ENCODE measurements around the gene GALNT17.

The GALNT17 gene

GRCh38 chr7:71327946-71328345, 196.0 kb downstream of the GALNT17 start:
- Histone ChIP-seq H3K27ac (ENCODE audit: insufficient read depth in 1 of 2, low read depth in 1 of 2, low read length in 2 of 2, poor library complexity in 1 of 2, severe bottlenecking in 2 of 2) (no peak overlapping the region), H3K36me3 (ENCODE audit: control insufficient read depth in 4 of 4, insufficient read depth in 4 of 4, low read length in 3 of 4) (no peaks in the 10 kb centered on the region), H3K27me3 (replicated peaks in 2 of 5; ENCODE audit: control insufficient read depth in 4 of 5, insufficient read depth in 5 of 5, low read length in 4 of 5) (no peaks in the 10 kb centered on the region), H3K4me1 (ENCODE audit: control extremely low read depth in 1 of 4, control insufficient read depth in 4 of 4, insufficient read depth in 4 of 4, low read length in 3 of 4) (no peaks in the 10 kb centered on the region), H3K9me3 (ENCODE audit: control extremely low read depth in 1 of 5, control insufficient read depth in 4 of 5, insufficient read depth in 2 of 5, low read depth in 1 of 5, low read length in 4 of 5) (no peaks in the 10 kb centered on the region), H3K4me3 (ENCODE audit: control insufficient read depth in 1 of 7, extremely low read depth in 1 of 7, insufficient read depth in 4 of 7, low read depth in 2 of 7, low read length in 6 of 7) (no peak overlapping the region)
- ChIA-PET POLR2A (no interaction called here), CTCF (no interaction called here)
- 93% methylated on average over 5 of the region's 5 CpGs for WGBS (ENCODE audit: insufficient coverage)
- DNase-seq, result no peak

- 9% methylated on average over 8 of the region's 10 CpGs for WGBS (ENCODE audit: insufficient coverage)
- CTCF ChIA-PET, result no interaction called here
- H3K27ac ChIP-seq (ENCODE audit: insufficient read depth in 1 of 2, low read depth in 1 of 2, low read length in 2 of 2, poor library complexity in 1 of 2, severe bottlenecking in 2 of 2), result no peak overlapping the region
- H3K36me3 ChIP-seq (ENCODE audit: control insufficient read depth in 4 of 4, insufficient read depth in 4 of 4, low read length in 3 of 4), result no peaks in the 10 kb centered on the region
- no peak overlapping the region for H3K4me3 ChIP-seq (ENCODE audit: control insufficient read depth in 1 of 7, extremely low read depth in 1 of 7, insufficient read depth in 4 of 7, low read depth in 2 of 7, low read length in 6 of 7)
- no peaks in the 10 kb centered on the region for H3K27me3 ChIP-seq (replicated peaks in 2 of 5; ENCODE audit: control insufficient read depth in 4 of 5, insufficient read depth in 5 of 5, low read length in 4 of 5)
- H3K9me3 ChIP-seq (ENCODE audit: control extremely low read depth in 1 of 5, control insufficient read depth in 4 of 5, insufficient read depth in 2 of 5, low read depth in 1 of 5, low read length in 4 of 5), result no peaks in the 10 kb centered on the region
- POLR2A ChIA-PET, result no interaction called here
- no peak for DNase-seq
- H3K4me1 ChIP-seq (ENCODE audit: control extremely low read depth in 1 of 4, control insufficient read depth in 4 of 4, insufficient read depth in 4 of 4, low read length in 3 of 4), result no peaks in the 10 kb centered on the region
Observed at GRCh38 chr7:71329030-71329660, 197.2 kb downstream of the GALNT17 start.

GRCh38 chr7:71332207-71332606, 200.3 kb downstream of the GALNT17 start:
- H3K9me3 ChIP-seq (ENCODE audit: control extremely low read depth in 1 of 5, control insufficient read depth in 4 of 5, insufficient read depth in 2 of 5, low read depth in 1 of 5, low read length in 4 of 5), result peaks cover 0 to under 1% (median 0%) of the 10 kb centered on the region in 5 experiments
- CTCF ChIA-PET, result no interaction called here
- H3K4me1 ChIP-seq (ENCODE audit: control extremely low read depth in 1 of 4, control insufficient read depth in 4 of 4, insufficient read depth in 4 of 4, low read length in 3 of 4), result no peaks in the 10 kb centered on the region
- POLR2A ChIA-PET, result no interaction called here
- H3K4me3 ChIP-seq (ENCODE audit: control insufficient read depth in 1 of 7, extremely low read depth in 1 of 7, insufficient read depth in 4 of 7, low read depth in 2 of 7, low read length in 6 of 7), result no peak overlapping the region
- WGBS (ENCODE audit: insufficient coverage), result 100% methylated on average over 1 of the region's 4 CpGs
- DNase-seq, result no peak
- no peaks in the 10 kb centered on the region for H3K36me3 ChIP-seq (ENCODE audit: control insufficient read depth in 4 of 4, insufficient read depth in 4 of 4, low read length in 3 of 4)
- H3K27me3 ChIP-seq (replicated peaks in 2 of 5; ENCODE audit: control insufficient read depth in 4 of 5, insufficient read depth in 5 of 5, low read length in 4 of 5), result no peaks in the 10 kb centered on the region
- H3K27ac ChIP-seq (ENCODE audit: insufficient read depth in 1 of 2, low read depth in 1 of 2, low read length in 2 of 2, poor library complexity in 1 of 2, severe bottlenecking in 2 of 2), result no peak overlapping the region

- Histone ChIP-seq H3K4me3 (ENCODE audit: control insufficient read depth in 1 of 7, extremely low read depth in 1 of 7, insufficient read depth in 4 of 7, low read depth in 2 of 7, low read length in 6 of 7) (no peak overlapping the region), H3K27me3 (replicated peaks in 2 of 5; ENCODE audit: control insufficient read depth in 4 of 5, insufficient read depth in 5 of 5, low read length in 4 of 5) (no peaks in the 10 kb centered on the region), H3K4me1 (ENCODE audit: control extremely low read depth in 1 of 4, control insufficient read depth in 4 of 4, insufficient read depth in 4 of 4, low read length in 3 of 4) (no peaks in the 10 kb centered on the region), H3K36me3 (ENCODE audit: control insufficient read depth in 4 of 4, insufficient read depth in 4 of 4, low read length in 3 of 4) (no peaks in the 10 kb centered on the region), H3K9me3 (ENCODE audit: control extremely low read depth in 1 of 5, control insufficient read depth in 4 of 5, insufficient read depth in 2 of 5, low read depth in 1 of 5, low read length in 4 of 5) (peaks cover 0 to 1% (median 0%) of the 10 kb centered on the region in 5 experiments), H3K27ac (ENCODE audit: insufficient read depth in 1 of 2, low read depth in 1 of 2, low read length in 2 of 2, poor library complexity in 1 of 2, severe bottlenecking in 2 of 2) (no peak overlapping the region)
- ChIA-PET CTCF (no interaction called here), POLR2A (no interaction called here)
- WGBS (ENCODE audit: insufficient coverage), result no CpG with 5 or more reads among the region's 1 CpG
- DNase-seq, result no peak
Observed at GRCh38 chr7:71334541-71334940, 202.6 kb downstream of the GALNT17 start.

GRCh38 chr7:71338866-71339265, 206.9 kb downstream of the GALNT17 start:
- no peak for DNase-seq
- H3K27ac ChIP-seq (ENCODE audit: insufficient read depth in 1 of 2, low read depth in 1 of 2, low read length in 2 of 2, poor library complexity in 1 of 2, severe bottlenecking in 2 of 2), result no peak overlapping the region
- no peaks in the 10 kb centered on the region for H3K4me1 ChIP-seq (ENCODE audit: control extremely low read depth in 1 of 4, control insufficient read depth in 4 of 4, insufficient read depth in 4 of 4, low read length in 3 of 4)
- POLR2A ChIA-PET, result no interaction called here
- H3K36me3 ChIP-seq (ENCODE audit: control insufficient read depth in 4 of 4, insufficient read depth in 4 of 4, low read length in 3 of 4), result no peaks in the 10 kb centered on the region
- H3K27me3 ChIP-seq (replicated peaks in 2 of 5; ENCODE audit: control insufficient read depth in 4 of 5, insufficient read depth in 5 of 5, low read length in 4 of 5), result no peaks in the 10 kb centered on the region
- CTCF ChIA-PET, result no interaction called here
- WGBS (ENCODE audit: insufficient coverage), result 85% methylated on average over 2 of the region's 2 CpGs
- no peak overlapping the region for H3K4me3 ChIP-seq (ENCODE audit: control insufficient read depth in 1 of 7, extremely low read depth in 1 of 7, insufficient read depth in 4 of 7, low read depth in 2 of 7, low read length in 6 of 7)
- H3K9me3 ChIP-seq (ENCODE audit: control extremely low read depth in 1 of 5, control insufficient read depth in 4 of 5, insufficient read depth in 2 of 5, low read depth in 1 of 5, low read length in 4 of 5), result peaks cover 0 to 3% (median 0%) of the 10 kb centered on the region in 5 experiments

GRCh38 chr7:71339924-71340323, 208.0 kb downstream of the GALNT17 start:
- ChIA-PET POLR2A (no interaction called here), CTCF (no interaction called here)
- peaks cover 0 to 5% (median 0%) of the 10 kb centered on the region in 5 experiments for H3K9me3 ChIP-seq (ENCODE audit: control extremely low read depth in 1 of 5, control insufficient read depth in 4 of 5, insufficient read depth in 2 of 5, low read depth in 1 of 5, low read length in 4 of 5)
- no peak for DNase-seq
- H3K27me3 ChIP-seq (replicated peaks in 2 of 5; ENCODE audit: control insufficient read depth in 4 of 5, insufficient read depth in 5 of 5, low read length in 4 of 5), result no peaks in the 10 kb centered on the region
- 88% methylated on average over 1 of the region's 1 CpG for WGBS (ENCODE audit: insufficient coverage)
- no peak overlapping the region for H3K27ac ChIP-seq (ENCODE audit: insufficient read depth in 1 of 2, low read depth in 1 of 2, low read length in 2 of 2, poor library complexity in 1 of 2, severe bottlenecking in 2 of 2)
- no peaks in the 10 kb centered on the region for H3K36me3 ChIP-seq (ENCODE audit: control insufficient read depth in 4 of 4, insufficient read depth in 4 of 4, low read length in 3 of 4)
- no peaks in the 10 kb centered on the region for H3K4me1 ChIP-seq (ENCODE audit: control extremely low read depth in 1 of 4, control insufficient read depth in 4 of 4, insufficient read depth in 4 of 4, low read length in 3 of 4)
- H3K4me3 ChIP-seq (ENCODE audit: control insufficient read depth in 1 of 7, extremely low read depth in 1 of 7, insufficient read depth in 4 of 7, low read depth in 2 of 7, low read length in 6 of 7), result no peak overlapping the region

GRCh38 chr7:71342202-71342601, 210.3 kb downstream of the GALNT17 start:
- Histone ChIP-seq H3K9me3 (ENCODE audit: control extremely low read depth in 1 of 5, control insufficient read depth in 4 of 5, insufficient read depth in 2 of 5, low read depth in 1 of 5, low read length in 4 of 5) (peaks cover 0 to 4% (median 0%) of the 10 kb centered on the region in 5 experiments), H3K27ac (ENCODE audit: insufficient read depth in 1 of 2, low read depth in 1 of 2, low read length in 2 of 2, poor library complexity in 1 of 2, severe bottlenecking in 2 of 2) (no peak overlapping the region), H3K4me3 (ENCODE audit: control insufficient read depth in 1 of 7, extremely low read depth in 1 of 7, insufficient read depth in 4 of 7, low read depth in 2 of 7, low read length in 6 of 7) (no peak overlapping the region), H3K36me3 (ENCODE audit: control insufficient read depth in 4 of 4, insufficient read depth in 4 of 4, low read length in 3 of 4) (no peaks in the 10 kb centered on the region), H3K27me3 (replicated peaks in 2 of 5; ENCODE audit: control insufficient read depth in 4 of 5, insufficient read depth in 5 of 5, low read length in 4 of 5) (no peaks in the 10 kb centered on the region), H3K4me1 (ENCODE audit: control extremely low read depth in 1 of 4, control insufficient read depth in 4 of 4, insufficient read depth in 4 of 4, low read length in 3 of 4) (no peaks in the 10 kb centered on the region)
- CTCF ChIA-PET, result no interaction called here
- POLR2A ChIA-PET, result no interaction called here
- DNase-seq, result no peak

All from common myeloid progenitor, CD34-positive (primary cell).